Measurements from ENCODE around the gene CLASP1. TPM values are rescaled to one million over a fixed set of nuclear protein-coding genes. Genes with fewer than 3 reads are reported as not detected.
"Not testable (repeated sequence)": the region's sequence is repeated elsewhere in the genome, so short reads cannot be mapped to it uniquely, and the experiment has no call there.

CLASP1 gene
- total RNA-seq, 3 donors from 2014 or later: 30.0 to 64.6 (median 35.1) TPM

GRCh38 chr2:121483021-121483420, 166.2 kb downstream of the CLASP1 start:
- ATAC-seq: no peak
- no peak overlapping the region for H3K4me3 ChIP-seq
- no peak for DNase-seq
- H3K36me3 ChIP-seq (ENCODE audit: low read depth): no peaks in the 10 kb centered on the region
- intact Hi-C loops (cut with DNase I, micrococcal nuclease): no loop called here
- H3K9me3 ChIP-seq: no peaks in the 10 kb centered on the region
- H3K4me1 ChIP-seq (ENCODE audit: low read depth): peaks cover 7% of the 10 kb centered on the region
- TF ChIP-seq CTCF (IDR thresholded peaks at IDR 0.05): no peak

DNA sequence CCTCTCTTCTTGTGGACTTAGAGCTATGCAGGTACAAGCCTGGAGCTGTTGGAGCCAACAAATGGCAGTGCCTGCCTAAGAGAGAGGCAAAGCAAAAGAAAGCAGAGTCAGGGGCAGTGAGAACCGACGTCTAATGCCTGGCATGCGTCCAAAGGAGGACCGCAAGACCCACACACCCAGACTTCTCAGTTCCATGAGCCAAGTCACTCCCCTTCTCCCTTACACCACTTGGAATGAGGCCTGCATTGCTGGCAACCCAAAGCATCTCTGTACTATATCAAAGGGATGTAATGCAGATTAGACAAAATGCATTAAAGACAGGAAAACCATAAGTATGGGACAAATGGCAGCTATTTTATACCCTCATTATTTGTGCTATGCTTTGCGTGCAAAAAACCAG, 168.4 kb downstream of the CLASP1 start:
- Histone ChIP-seq H3K36me3 (ENCODE audit: low read depth) (no peaks in the 10 kb centered on the region), H3K4me1 (ENCODE audit: low read depth) (peaks cover 7% of the 10 kb centered on the region), H3K4me3 (no peak overlapping the region), H3K9me3 (no peaks in the 10 kb centered on the region)
- no peak for TF ChIP-seq CTCF (IDR thresholded peaks at IDR 0.05)
- ATAC-seq: no peak
- intact Hi-C loops (cut with DNase I, micrococcal nuclease): no loop called here
- no peak for DNase-seq

- peaks cover 7% of the 10 kb centered on the region for H3K4me1 ChIP-seq (ENCODE audit: low read depth)
- TF ChIP-seq CTCF (IDR thresholded peaks at IDR 0.05): no peak
Observed at GRCh38 chr2:121479882-121480522, 169.3 kb downstream of the CLASP1 start.

GRCh38 chr2:121478996-121479745, 170.1 kb downstream of the CLASP1 start:
- Histone ChIP-seq H3K4me1 (ENCODE audit: low read depth) (peaks cover 7% of the 10 kb centered on the region), H3K36me3 (ENCODE audit: low read depth) (no peaks in the 10 kb centered on the region), H3K9me3 (no peaks in the 10 kb centered on the region), H3K4me3 (no peak overlapping the region)
- ATAC-seq (no peak), DNase-seq (no peak)
- intact Hi-C loops (cut with DNase I, micrococcal nuclease): no loop called here
- TF ChIP-seq CTCF (IDR thresholded peaks at IDR 0.05): no peak

More at GRCh38 chr2:121479882-121480522, 169.3 kb downstream of the CLASP1 start:
- intact Hi-C loops (cut with DNase I, micrococcal nuclease): no loop called here
- Histone ChIP-seq H3K36me3 (ENCODE audit: low read depth) (no peaks in the 10 kb centered on the region), H3K4me3 (no peak overlapping the region), H3K9me3 (no peaks in the 10 kb centered on the region)
- DNase-seq: peak; percentile 46 to 87 (median 70)
- peak; percentile 96 for ATAC-seq

DNA sequence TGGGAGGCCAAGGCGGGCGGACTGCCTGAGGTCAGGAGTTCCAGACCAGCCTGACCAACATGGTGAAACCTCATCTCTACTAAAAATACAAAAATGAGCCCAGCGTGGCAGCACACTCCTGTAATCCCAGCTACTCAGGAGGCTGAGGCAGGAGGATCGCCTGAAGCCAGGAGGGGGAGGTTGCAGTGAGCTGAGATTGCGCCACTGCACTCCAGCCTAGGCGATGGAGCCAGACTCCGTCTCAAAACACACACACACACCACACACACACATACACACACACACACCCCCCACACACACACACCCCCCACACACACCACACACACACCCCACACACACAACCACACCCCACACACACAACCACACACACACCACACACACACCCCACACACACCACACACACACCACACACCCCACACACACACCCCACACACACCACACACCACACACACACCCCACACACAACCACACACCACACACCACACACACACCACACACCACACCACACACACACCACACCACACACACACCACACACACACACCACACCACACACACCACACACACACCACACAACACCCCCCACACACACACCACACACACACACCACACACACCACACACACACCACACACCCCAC, 170.8 kb downstream of the CLASP1 start:
- H3K4me3 ChIP-seq; H3K9me3 ChIP-seq; DNase-seq; ATAC-seq; intact Hi-C loops (cut with DNase I, micrococcal nuclease); H3K36me3 ChIP-seq (ENCODE audit: low read depth); H3K4me1 ChIP-seq (ENCODE audit: low read depth): not testable (repeated sequence)

GRCh38 chr2:121476684-121477083, 172.6 kb downstream of the CLASP1 start:
- DNase-seq (no peak), ATAC-seq (no peak)
- Histone ChIP-seq H3K36me3 (ENCODE audit: low read depth) (no peaks in the 10 kb centered on the region), H3K9me3 (no peaks in the 10 kb centered on the region), H3K4me3 (no peak overlapping the region), H3K4me1 (ENCODE audit: low read depth) (peaks cover 7% of the 10 kb centered on the region)
- TF ChIP-seq CTCF (IDR thresholded peaks at IDR 0.05): no peak
- intact Hi-C loops (cut with DNase I, micrococcal nuclease): no loop called here
